Tibial nerve (tissue), 4 donors: ENCODE results near the gene CELF1.

Source experiments
- CTCF ChIP-seq, 5 experiments: fragments of 200-600 bp in 3 of 5; fragments of 450-650 bp in 2 of 5; sonication (generic) in 3 of 5; IDR thresholded peaks; one replicate each; pipeline ENCODE4 v1.5.1; 2016 to 2019; ENCODE audit warnings: antibody characterized with exemption in 5 of 5, mild to moderate bottlenecking in 3 of 5, moderate library complexity in 2 of 5
- EP300 ChIP-seq, 2 donors: sonication (generic); formaldehyde crosslinking; IDR thresholded peaks; one replicate each; pipeline ENCODE4 v1.6.1; 2017; ENCODE audit warnings: antibody characterized with exemption in 2 of 2, mild to moderate bottlenecking in 1 of 2
- POLR2A ChIP-seq, 2 donors: fragments of 450-650 bp; IDR thresholded peaks; one replicate each; pipeline ENCODE4 v1.6.1; 2017; ENCODE audit warnings: antibody characterized with exemption in 2 of 2, mild to moderate bottlenecking in 2 of 2, moderate library complexity in 2 of 2

GRCh38 chr11:47514825-47515647, 37.9 kb downstream of the CELF1 start:
- no peak for TF ChIP-seq CTCF (IDR thresholded peaks at IDR 0.05)
- TF ChIP-seq POLR2A (IDR thresholded peaks at IDR 0.05), result no peak
- peak in 1 of 2 donors; percentile 43 for TF ChIP-seq EP300 (IDR thresholded peaks at IDR 0.05)
